Mesothelial cell of epicardium (in vitro differentiated cells): ENCODE results near the gene TSPAN15. TPM values are rescaled to one million over a fixed set of nuclear protein-coding genes. Genes with fewer than 3 reads are reported as not detected.

Experiments used
- DNase-seq, 2 experiments: peaks; one replicate each; pipeline ENCODE4 v3.0.0; 2021; ENCODE audit warnings: low spot score in 2 of 2; ENCODE audit not compliant: unreplicated experiment in 2 of 2
- H3K27ac Mint-ChIP-seq: 2 replicates; pipeline ENCODE4 v1.8.0; 2021; ENCODE audit warnings: mixed read lengths
- H3K27me3 Mint-ChIP-seq: 2 replicates; pipeline ENCODE4 v1.8.0; 2021; ENCODE audit warnings: low read depth, mixed read lengths
- H3K36me3 Mint-ChIP-seq: 2 replicates; pipeline ENCODE4 v1.8.0; 2021; ENCODE audit warnings: mixed read lengths
- H3K4me1 Mint-ChIP-seq: 2 replicates; pipeline ENCODE4 v1.8.0; 2021; ENCODE audit warnings: mixed read lengths
- H3K4me3 Mint-ChIP-seq: 2 replicates; pipeline ENCODE4 v1.8.0; 2021; ENCODE audit warnings: mild to moderate bottlenecking, moderate library complexity, mixed read lengths
- H3K9me3 Mint-ChIP-seq: 2 replicates; pipeline ENCODE4 v1.8.0; 2021; ENCODE audit warnings: mixed read lengths
- CTCF ChIP-seq: fragments of 200-600 bp; sonication (generic); IDR thresholded peaks from one replicate; pipeline ENCODE4 v1.5.0; 2021; ENCODE audit warnings: antibody characterized with exemption; ENCODE audit not compliant: unreplicated experiment
- total RNA-seq: library from RNA; stranded (reverse); gene quantifications from 3 replicates; pipeline ENCODE4 v1.2.1, GENCODE V29; 2021

The TSPAN15 gene
- total RNA-seq, 1 donor from 2014 or later = 17.7 TPM

- H3K36me3 Mint-ChIP-seq = peaks cover 18% of the 10 kb centered on the region
- TF ChIP-seq CTCF = no peak
- no peaks in the 10 kb centered on the region for H3K9me3 Mint-ChIP-seq
- H3K4me1 Mint-ChIP-seq = peaks cover 19% of the 10 kb centered on the region
- H3K27ac Mint-ChIP-seq = peak overlapping the region; percentile 66
- no peaks in the 10 kb centered on the region for H3K27me3 Mint-ChIP-seq
- no peak overlapping the region for H3K4me3 Mint-ChIP-seq
- DNase-seq = no peak
These were observed 44.9 kb upstream of the TSPAN15 start for GRCh38 chr10:69406302-69406811.

GRCh38 chr10:69406816-69407580 lies 44.3 kb upstream of the TSPAN15 start:
- Mint-ChIP-seq H3K4me1 (peaks cover 22% of the 10 kb centered on the region), H3K27me3 (no peaks in the 10 kb centered on the region), H3K4me3 (no peak overlapping the region), H3K36me3 (peaks cover 14% of the 10 kb centered on the region), H3K27ac (peak overlapping the region; percentile 66), H3K9me3 (no peaks in the 10 kb centered on the region)
- no peak for TF ChIP-seq CTCF
- no peak for DNase-seq

- peaks cover 11% of the 10 kb centered on the region for H3K36me3 Mint-ChIP-seq
- DNase-seq = no peak
- no peak for TF ChIP-seq CTCF
- no peaks in the 10 kb centered on the region for H3K27me3 Mint-ChIP-seq
- H3K9me3 Mint-ChIP-seq = no peaks in the 10 kb centered on the region
- H3K4me3 Mint-ChIP-seq = no peak overlapping the region
- peaks cover 22% of the 10 kb centered on the region for H3K4me1 Mint-ChIP-seq
- H3K27ac Mint-ChIP-seq = no peak overlapping the region
These were observed 43.5 kb upstream of the TSPAN15 start for GRCh38 chr10:69407621-69408301.

- Mint-ChIP-seq H3K4me1 (peaks cover 24% of the 10 kb centered on the region), H3K27ac (peak overlapping the region; percentile 83), H3K36me3 (peaks cover 6% of the 10 kb centered on the region), H3K4me3 (peak overlapping the region; percentile 64), H3K27me3 (no peaks in the 10 kb centered on the region), H3K9me3 (no peaks in the 10 kb centered on the region)
- TF ChIP-seq CTCF = peak; percentile 80
- peak; percentile 89 to 95 for DNase-seq
These were observed 42.7 kb upstream of the TSPAN15 start for GRCh38 chr10:69408318-69409175.

- H3K4me3 Mint-ChIP-seq = no peak overlapping the region
- H3K9me3 Mint-ChIP-seq = no peaks in the 10 kb centered on the region
- peaks cover 2% of the 10 kb centered on the region for H3K36me3 Mint-ChIP-seq
- no peak for TF ChIP-seq CTCF
- peaks cover 24% of the 10 kb centered on the region for H3K4me1 Mint-ChIP-seq
- no peak overlapping the region for H3K27ac Mint-ChIP-seq
- H3K27me3 Mint-ChIP-seq = no peaks in the 10 kb centered on the region
- no peak for DNase-seq
These were observed 42.1 kb upstream of the TSPAN15 start for GRCh38 chr10:69409176-69409495.
